Testis (tissue), 3 donors: ENCODE results near the gene RHBDL1. TPM values are rescaled to one million over a fixed set of nuclear protein-coding genes. Genes with fewer than 3 reads are reported as not detected.

Experiments used
- DNase-seq: peaks from one replicate; pipeline ENCODE4 v3.0.0-alpha.2; 2019
- H3K27ac ChIP-seq, 2 donors: fragments of 200-600 bp; sonication (generic); one replicate each; pipeline ENCODE4 v1.5.1; 2019
- H3K27me3 ChIP-seq: fragments of 200-600 bp; sonication (generic); one replicate; pipeline ENCODE4 v1.5.1; 2019
- H3K36me3 ChIP-seq: fragments of 200-600 bp; sonication (generic); one replicate; pipeline ENCODE4 v1.5.1; 2017; ENCODE audit warnings: low read depth; ENCODE audit errors: missing control alignments
- H3K4me1 ChIP-seq: fragments of 200-600 bp; sonication (generic); one replicate; pipeline ENCODE4 v1.5.1; 2019
- H3K4me3 ChIP-seq, 2 donors: fragments of 200-600 bp; sonication (generic); one replicate each; pipeline ENCODE4 v1.5.1; 2017 to 2019
- H3K9me3 ChIP-seq: fragments of 200-600 bp; sonication (generic); one replicate; pipeline ENCODE4 v1.5.1; 2017
- CTCF ChIP-seq, 3 experiments: fragments of 450-650 bp in 2 of 3; fragments of 200-600 bp in 1 of 3; sonication (generic) in 1 of 3; IDR thresholded peaks; one replicate each; pipeline ENCODE4 v1.5.1; 2016 to 2019; ENCODE audit warnings: antibody characterized with exemption in 3 of 3, mild to moderate bottlenecking in 2 of 3, moderate library complexity in 1 of 3
- POLR2A ChIP-seq: fragments of 450-650 bp; IDR thresholded peaks from one replicate; pipeline ENCODE4 v1.6.1; 2017; ENCODE audit warnings: antibody characterized with exemption, mild to moderate bottlenecking, moderate library complexity
- WGBS, 2 donors: methylation state at CpG; one replicate each; pipeline ENCODE4 v1.1.5; 2018; 5-methylcytosine and 5-hydroxymethylcytosine counted together
- intact Hi-C: fragments of 100-400 bp; cut with DNase I; formaldehyde crosslinking; loops from one replicate; pipeline ENCODE4 v1.15.1; 2023; ENCODE audit warnings: low total_unique reads
- polyA plus RNA-seq: library from polyadenylated mRNA; stranded (reverse); fragments of 350-450 nt; fragmentation: Illumina TruSeq; extraction: RNeasy Lipid Tissue Mini Kit (QIAGEN cat#74804); gene quantifications from one replicate; pipeline ENCODE4 v1.2.3, GENCODE V29; 2014; ENCODE audit warnings: low read depth, low replicate concordance; ENCODE audit not compliant: insufficient read depth
- total RNA-seq, 2 donors: library from RNA; depleted of rRNA; stranded (reverse); fragments of >200 nt; gene quantifications; one replicate each; pipeline ENCODE4 v1.2.3, GENCODE V29; 2016

The RHBDL1 gene
- total and polyA plus RNA-seq, 3 donors from 2014 or later = 2.1 to 9.8 (median 8.5) TPM

- Histone ChIP-seq H3K4me3 (no peak overlapping the region), H3K9me3 (no peaks in the 10 kb centered on the region), H3K27ac (no peak overlapping the region), H3K36me3 (no peaks in the 10 kb centered on the region), H3K4me1 (no peaks in the 10 kb centered on the region), H3K27me3 (no peaks in the 10 kb centered on the region)
- TF ChIP-seq POLR2A = no peak
- no peak for TF ChIP-seq CTCF (IDR thresholded peaks at IDR 0.05)
- DNase-seq = no peak
- WGBS, 2 donors = 3 to 5% methylated on average over 38 to 52 of the region's 76 CpGs
- intact Hi-C loops = no loop called here
Measured at GRCh38 chr16:700684-701584, 25.5 kb downstream of the RHBDL1 start.

DNA sequence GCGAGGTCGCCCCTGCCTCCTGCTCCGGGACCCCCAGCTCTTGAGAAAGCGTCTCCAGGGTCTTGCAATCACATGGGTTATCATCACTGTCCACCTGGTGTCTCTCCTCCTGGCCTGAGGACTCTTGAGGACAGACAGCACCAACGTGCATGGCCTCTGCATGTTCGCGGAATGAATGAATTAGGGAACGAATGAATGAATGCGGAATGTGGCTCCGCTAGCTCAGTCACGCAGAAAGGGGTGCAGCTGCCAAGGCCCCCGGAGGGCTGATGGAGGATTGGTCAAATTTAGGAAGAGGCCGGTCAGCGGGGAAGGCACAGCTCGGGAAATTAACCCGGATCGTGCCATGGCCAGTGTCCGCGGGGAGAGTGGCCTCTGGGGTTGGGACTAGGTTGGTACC is 26.9 kb downstream of the RHBDL1 start:
- no peaks in the 10 kb centered on the region for H3K27me3 ChIP-seq
- 87 to 88% methylated on average over 14 to 19 of the region's 19 CpGs for WGBS, 2 donors
- intact Hi-C loops = no loop called here

DNA sequence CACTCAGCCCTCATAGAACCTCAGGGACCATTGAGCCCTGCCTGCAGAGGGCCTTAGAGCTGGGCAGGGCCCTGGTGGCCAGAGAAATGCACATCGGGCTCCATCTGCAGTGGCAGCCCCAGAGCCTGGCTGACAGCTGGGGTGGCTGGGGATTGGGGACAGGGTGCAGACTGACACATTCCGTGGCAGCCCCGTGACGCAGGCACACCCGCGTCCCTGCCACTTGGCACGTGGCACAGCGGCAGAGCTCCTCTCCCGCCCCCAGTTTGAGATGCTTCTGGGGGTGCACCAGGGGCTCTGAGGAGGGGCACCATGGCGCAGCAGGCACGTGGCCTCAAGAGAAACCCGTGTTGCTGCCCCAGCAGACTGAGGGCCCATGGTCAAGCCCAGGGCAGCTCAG is 27.9 kb downstream of the RHBDL1 start:
- intact Hi-C loops = no loop called here
- WGBS, 2 donors = 88% methylated on average over 9 of the region's 12 CpGs; no CpG with 5 or more reads in 1 of the 2 donors
- no peak for DNase-seq
- H3K4me1 ChIP-seq = no peaks in the 10 kb centered on the region
- H3K9me3 ChIP-seq = no peaks in the 10 kb centered on the region
- H3K4me3 ChIP-seq = no peak overlapping the region
- TF ChIP-seq POLR2A (no peak), CTCF (IDR thresholded peaks at IDR 0.05) (no peak)
- H3K27me3 ChIP-seq = no peaks in the 10 kb centered on the region
- H3K36me3 ChIP-seq = no peaks in the 10 kb centered on the region
- no peak overlapping the region for H3K27ac ChIP-seq

More for the DNA sequence above, 26.9 kb downstream of the RHBDL1 start:
- no peaks in the 10 kb centered on the region for H3K36me3 ChIP-seq
- no peaks in the 10 kb centered on the region for H3K4me1 ChIP-seq
- H3K9me3 ChIP-seq = no peaks in the 10 kb centered on the region
- TF ChIP-seq POLR2A (no peak), CTCF (IDR thresholded peaks at IDR 0.05) (no peak)
- DNase-seq = no peak
- no peak overlapping the region for H3K4me3 ChIP-seq
- no peak overlapping the region for H3K27ac ChIP-seq

DNA sequence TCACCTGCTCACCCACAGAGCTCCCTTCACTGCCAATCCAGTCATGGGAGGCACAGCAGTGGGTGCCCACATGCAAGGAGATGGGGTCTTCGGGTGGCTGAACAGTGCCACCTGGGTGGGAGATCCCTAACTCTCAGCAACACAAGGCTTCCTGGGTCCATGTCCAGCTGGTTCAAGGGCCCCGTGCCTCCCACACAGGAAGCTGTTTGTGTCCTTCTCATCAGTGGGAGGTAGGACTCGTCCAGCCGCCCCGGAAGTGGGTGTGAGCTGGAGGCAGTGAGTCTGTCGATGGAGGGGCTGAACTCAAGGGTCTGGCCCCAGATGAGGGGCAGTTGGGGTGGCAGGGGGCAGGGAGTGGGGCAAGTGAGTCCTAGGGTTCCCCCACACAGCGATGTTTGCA is 28.6 kb downstream of the RHBDL1 start:
- Histone ChIP-seq H3K4me3 (no peak overlapping the region), H3K9me3 (no peaks in the 10 kb centered on the region), H3K4me1 (no peaks in the 10 kb centered on the region), H3K27me3 (no peaks in the 10 kb centered on the region), H3K27ac (no peak overlapping the region), H3K36me3 (no peaks in the 10 kb centered on the region)
- no peak for TF ChIP-seq POLR2A
- no peak for TF ChIP-seq CTCF (IDR thresholded peaks at IDR 0.05)
- intact Hi-C loops = no loop called here
- no peak for DNase-seq
- 63 to 70% methylated on average over 4 to 7 of the region's 7 CpGs for WGBS, 2 donors
